HG03064 (cell line): ENCODE measurements around the gene PPP2R5D.
"Not testable (repeated sequence)": the region's sequence is repeated elsewhere in the genome, so short reads cannot be mapped to it uniquely, and the experiment has no call there.

Source experiments
- ATAC-seq: cut with Tn5 transposase; IDR thresholded peaks from one replicate; pipeline ENCODE4 v1.9.1; 2021; ENCODE audit warnings: low read depth; ENCODE audit not compliant: unreplicated experiment

The PPP2R5D gene

DNA sequence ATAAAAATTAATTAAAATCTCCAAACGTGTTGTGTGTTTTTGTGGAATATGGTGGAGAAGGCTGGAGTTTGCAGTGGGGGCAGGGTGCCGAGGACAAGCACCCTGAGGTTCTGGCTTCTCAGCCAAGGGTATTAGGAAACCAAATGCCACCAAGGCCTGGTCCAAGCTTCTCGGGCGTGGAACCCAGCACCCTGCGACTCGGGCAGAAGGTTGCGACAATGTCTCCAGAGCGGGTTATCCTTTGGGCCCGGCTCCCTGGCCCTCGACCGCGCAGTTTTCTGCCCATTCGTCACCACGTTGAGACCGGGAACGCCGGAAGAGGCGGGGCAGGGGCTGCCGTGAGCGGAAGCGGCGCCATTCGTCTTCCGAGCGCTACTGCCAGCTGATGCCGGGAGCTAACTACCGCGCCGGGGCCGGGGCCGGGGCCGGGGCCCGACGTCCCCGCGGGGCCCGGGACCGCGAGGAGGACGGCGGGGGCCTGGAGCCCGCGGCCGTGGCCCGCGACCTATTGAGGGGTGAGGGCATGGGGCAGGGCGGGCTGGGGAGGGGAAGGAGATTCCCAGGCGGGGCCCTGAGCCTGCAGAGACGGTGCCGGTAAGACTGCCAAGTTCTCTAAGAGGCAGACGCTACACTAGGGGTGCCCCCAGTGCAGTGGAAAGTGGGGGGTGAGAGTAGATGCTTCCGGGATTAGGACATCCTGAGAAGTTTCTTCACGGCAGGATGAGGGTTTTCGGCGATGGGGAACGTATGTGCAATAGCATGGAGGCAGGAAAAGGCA lies 37.1 kb downstream of the PPP2R5D start, which contains the start of gene RRP36:
TSS of gene RRP36 (plus strand) at position 354 of the 778 bp plus-strand sequence. CDS start at position 386, 32 bp downstream.
- ATAC-seq = peak; percentile 64

DNA sequence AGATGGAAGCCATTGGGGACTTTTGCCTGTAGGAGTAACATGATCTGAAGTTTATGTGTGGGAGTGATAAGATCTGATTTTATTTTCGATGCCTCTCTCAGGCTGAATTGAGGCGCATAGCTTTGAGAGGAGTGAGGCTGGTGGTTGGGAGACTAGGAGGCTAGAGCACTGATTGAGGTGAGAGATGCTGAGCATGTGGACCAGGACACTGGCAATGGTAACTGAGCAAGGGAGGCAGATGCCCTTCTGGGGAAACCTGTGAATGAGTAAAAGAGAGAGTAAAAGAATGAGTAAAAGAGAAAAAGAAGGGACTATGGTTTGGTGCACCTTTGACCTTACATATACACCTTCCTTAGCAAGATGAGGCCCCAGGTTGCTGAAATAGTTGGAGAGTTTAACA lies 40.1 kb downstream of the PPP2R5D start:
- no peak for ATAC-seq

DNA sequence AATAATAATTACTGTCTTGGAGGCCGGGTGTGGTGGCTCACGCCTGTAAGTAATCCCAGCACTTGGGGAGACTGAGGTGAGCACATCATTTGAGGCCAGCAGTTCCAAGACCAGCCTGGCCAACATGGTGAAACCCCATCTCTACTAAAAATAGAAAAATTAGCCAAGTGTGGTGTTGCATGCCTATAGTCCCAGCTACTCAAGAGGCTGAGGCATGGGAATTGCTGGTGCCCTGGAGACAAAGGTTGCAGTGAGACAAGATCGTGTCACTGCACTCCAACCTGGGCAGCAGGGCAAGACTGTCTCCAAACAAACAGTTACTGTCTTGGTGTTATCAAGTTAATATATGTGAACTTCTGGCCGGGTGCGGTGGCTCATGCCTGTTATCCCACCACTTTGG lies 42.0 kb downstream of the PPP2R5D start:
- ATAC-seq = no peak

DNA sequence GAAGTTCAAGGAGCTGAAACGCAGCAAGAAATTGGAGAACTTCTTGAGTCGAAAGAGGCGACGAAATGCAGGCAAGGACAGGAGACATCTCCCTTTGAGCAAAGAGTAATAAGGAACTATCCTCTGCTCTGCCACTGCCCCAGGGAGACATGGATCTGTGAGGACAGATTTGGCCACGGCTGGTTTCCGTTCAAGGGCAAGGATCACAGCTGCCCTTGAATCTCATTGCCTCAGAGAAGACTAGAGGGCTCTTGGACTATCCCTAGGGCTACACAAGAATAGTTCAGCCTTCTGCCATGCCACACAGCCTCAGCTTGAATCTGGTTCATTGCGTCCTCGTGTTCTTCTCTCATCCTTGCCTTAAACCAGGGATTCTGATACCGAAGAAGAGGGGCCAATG lies 44.8 kb downstream of the PPP2R5D start:
- ATAC-seq = no peak

DNA sequence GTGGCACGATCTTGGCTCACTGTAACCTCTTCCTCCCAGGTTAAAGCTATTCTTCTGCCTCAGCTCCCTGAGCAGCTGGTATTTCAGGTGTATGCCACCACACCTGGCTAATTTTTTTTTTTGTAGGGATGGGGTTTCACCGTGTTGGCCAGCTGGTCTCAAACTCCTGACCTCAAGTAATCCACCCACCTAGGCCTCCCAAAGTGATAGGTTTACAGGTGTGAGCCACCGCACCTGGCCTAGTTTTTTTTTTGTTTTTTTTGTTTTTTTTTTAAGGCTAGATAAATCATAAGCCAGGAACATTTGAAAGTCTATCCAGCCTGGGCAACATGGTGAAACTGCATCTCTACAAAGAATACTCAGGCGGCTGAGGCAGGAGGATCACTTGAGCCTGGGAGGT lies 48.0 kb downstream of the PPP2R5D start:
- no peak for ATAC-seq

DNA sequence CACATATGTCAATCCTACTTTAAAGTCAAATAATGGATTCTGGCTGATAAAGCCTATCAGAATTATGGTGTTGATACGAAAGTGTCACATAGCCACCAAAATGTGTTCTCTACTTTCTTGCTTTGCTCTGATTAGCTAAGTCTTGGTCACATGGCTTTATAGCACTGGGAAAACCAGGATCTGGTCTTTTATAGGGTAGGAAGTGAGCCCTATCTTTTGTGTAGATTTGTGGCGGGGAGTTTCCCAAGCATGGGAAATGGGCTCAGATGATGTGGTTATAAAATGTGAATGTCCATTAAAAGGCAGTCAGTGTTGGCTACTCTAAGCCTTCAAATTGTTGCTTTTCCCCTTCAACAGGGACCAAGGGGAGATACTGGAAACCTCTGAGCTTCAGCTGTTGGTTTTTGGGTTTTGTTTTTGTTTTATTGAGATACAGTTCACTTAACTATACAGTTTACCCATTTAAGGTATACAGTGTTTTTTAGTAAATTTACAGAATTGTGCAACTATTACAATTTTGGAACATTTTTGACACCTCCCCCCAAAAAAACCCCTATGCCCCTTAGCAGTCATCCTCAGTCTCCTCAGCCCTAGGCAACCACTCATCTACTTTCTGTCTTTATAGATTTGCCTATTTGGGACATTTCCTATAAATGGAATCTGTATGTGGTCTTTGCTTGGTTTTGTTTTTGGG lies 49.3 kb downstream of the PPP2R5D start:
- ATAC-seq = no peak

DNA sequence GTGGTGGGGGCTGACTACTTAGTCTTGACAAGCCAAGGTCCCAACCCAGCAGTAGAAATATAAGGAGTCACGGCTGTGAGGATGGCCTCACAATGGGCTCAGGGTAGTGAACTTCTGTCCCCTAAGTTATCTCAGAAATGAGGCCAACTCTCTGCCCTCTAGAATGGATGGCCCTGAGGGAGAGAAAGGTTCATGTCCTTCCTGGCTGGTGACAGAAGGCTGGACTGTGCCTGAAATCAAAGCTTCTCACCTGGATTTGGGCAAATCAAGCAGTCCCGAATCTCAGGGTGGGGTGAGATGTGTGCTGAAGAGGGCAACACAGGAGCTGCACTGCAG lies 49.8 kb downstream of the PPP2R5D start:
- no peak for ATAC-seq

DNA sequence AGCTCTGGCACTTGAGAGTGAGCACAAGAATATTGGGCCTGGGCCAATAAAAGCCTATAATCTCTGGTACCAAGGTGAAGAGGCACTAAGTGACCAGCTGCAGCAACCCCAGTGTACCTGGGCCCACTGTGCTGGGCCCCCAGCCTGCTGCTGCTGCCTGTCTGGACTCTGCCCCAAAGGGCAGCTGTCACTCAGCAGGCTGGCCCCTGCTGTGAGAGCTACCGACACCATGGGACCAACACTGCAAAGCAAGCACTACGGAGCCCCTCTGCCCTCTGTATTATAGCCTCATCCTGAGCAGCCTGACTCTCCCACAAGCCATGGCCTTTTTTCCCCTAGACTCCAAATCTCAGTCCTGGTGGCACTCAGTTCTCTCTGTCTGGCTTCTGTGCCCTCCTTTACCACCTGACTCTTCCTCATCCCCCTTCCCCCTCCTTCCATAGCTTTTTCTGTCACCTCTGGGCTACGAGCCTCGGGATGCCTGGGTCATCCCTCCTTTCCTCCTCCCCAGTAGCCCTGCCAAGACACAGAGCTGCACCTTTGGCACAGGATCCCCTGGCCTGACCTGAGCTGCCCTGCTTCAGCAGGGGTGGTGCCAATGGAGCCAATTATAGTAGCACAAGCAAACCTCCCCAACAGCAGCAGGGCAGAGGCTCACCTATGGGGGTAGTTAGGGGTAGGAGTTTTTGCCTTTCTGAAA lies 51.3 kb downstream of the PPP2R5D start:
- ATAC-seq = no peak

DNA sequence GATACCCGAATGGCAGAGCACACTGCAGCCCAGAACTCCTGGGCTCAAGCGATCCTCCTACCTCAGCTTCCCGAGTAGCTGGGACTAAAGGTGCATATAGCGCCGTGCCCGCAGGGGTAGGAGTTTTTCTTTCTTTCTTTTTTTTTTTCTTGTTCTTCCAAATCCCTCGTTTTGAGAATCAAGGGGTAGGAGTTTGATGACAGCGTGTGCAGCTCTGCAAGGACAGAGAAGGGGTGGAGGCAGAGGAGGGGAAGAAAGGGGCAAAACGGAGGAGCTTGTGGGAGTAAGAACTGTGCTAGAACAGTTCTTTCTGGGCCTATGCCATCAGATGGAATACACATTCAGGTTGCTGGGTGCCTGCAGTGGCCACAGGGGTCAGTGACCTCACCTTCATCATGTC lies 52.3 kb downstream of the PPP2R5D start:
- no peak for ATAC-seq

DNA sequence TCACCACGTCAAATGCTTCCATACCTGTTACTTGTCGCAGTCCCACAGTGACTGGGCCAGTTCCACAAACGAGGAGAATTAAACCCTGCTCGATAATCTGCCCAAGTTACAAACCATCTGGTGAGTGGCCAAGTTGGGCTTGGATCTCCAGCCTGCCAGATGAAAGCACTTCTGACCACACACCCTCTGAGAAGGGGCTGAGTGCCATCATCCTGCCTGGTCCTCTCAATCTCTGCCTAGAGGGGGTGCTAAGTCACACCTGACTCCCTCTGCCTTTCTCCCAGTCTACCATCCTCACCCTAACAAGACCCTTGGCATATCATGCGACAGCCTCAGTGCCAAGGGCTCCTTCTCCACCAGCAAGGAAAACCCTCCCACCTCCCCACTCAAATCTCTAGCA lies 52.8 kb downstream of the PPP2R5D start:
- no peak for ATAC-seq

DNA sequence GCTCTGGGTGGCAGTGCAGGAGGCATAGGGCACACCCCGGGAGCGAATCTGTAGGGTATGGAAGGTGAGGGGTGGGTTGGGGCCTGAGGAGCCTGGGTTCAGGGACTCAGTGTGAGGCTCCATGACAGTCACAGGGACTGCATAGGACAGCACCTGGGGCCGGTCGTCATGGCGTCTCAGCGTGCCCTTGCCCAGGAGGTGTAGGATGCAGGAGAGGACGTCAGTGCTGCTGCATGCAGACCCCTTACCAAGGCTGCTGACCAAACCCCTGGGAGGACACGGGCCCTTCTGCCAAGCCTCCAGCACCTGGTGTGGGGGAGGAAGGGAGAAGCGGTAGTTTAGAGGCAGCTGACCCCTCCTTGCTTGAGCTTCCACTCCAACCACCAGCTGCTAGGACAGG lies 53.3 kb downstream of the PPP2R5D start:
- ATAC-seq = no peak

DNA sequence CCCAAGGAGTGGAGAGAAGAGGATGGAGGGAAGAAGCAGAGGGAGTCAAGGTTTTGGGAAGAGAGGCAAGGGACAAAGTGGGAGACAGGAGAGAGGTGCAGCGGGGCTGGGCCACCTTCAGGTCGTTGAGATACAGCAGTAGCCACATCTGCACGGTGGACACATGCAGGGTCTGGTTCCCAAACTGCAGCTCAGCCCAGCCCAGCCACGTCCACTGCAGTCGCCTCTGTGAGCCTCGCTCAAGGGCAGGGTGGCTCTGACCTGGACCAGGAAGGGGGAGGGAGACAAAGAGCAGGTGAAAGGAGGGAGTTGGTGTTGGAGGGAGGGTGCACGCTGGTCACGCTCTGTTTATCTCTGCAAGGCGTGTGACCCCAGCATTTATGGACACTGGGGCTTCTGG lies 54.4 kb downstream of the PPP2R5D start:
- ATAC-seq = no peak

DNA sequence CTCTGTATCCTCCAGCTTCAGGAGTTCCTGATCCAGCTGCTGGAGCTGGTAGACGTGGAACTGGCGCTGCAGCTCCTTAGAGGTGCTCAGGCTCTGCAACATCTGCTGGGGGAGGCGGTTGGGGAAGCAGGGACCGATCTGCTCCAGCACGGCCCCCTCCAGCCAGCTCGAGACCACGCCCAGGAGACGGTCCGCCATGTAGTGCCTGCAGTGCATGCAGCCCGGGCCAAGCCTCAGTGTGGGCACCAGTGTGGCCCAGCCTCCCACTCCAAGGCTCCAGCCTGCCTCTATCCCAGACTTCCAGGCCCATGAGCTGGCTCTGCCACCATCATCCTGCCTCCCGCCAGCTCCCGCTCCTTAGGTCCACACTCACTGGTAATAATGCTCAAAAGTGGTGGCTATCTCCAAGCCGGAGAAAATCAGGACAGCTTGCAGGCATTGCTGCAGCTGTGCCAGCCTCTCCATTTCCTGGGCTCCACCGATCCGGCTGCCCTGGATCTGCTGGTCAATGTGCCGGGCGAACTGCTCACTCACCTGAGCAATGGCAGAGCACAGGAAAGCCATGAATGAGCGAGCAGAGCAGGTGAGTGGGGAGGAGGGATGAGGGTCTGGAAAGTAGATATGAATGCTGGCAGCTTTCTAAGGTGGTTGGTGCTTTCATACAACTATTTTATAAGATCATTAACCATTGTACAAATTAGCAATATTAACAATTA lies 56.3 kb downstream of the PPP2R5D start:
- ATAC-seq = no peak

DNA sequence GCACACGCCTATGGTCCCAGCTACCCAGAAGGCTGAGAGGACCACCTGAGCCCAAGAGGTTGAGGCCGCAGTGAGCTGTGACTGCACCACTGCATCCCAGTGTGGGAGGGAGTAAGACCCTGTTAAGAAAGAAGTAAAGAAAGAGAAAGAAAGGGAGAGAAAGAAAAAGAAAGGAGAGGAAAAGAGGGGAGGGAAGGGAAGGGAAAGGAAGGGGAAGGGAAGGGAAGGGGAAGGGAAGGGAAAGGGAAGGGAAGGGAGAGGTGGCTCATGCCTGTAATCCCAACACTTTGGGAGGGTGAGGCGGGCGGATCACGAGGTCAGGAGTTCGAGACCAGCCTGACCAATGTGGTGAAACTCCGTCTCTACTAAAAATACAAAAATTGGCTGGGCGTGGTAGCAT lies 57.1 kb downstream of the PPP2R5D start:
- not testable (repeated sequence) for ATAC-seq

DNA sequence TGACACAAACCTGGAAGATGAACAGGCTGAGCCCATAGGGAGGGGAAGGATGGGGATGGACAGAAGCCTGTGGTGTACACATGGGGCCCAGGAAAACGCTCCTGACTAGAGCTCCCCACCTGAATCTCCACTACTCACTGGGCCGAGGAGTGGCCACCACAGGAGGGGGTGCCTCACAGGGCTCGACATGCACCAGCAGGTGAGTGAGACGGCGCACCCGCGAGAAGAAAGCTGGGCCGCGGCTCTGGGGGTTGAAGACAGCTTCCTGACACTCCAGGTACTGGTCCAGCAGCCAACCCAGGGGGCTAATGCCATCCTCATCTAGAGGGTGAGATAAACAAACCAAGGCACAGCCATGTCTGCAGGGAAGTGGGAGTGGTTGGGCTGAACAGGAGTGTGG lies 58.9 kb downstream of the PPP2R5D start:
- ATAC-seq = no peak

DNA sequence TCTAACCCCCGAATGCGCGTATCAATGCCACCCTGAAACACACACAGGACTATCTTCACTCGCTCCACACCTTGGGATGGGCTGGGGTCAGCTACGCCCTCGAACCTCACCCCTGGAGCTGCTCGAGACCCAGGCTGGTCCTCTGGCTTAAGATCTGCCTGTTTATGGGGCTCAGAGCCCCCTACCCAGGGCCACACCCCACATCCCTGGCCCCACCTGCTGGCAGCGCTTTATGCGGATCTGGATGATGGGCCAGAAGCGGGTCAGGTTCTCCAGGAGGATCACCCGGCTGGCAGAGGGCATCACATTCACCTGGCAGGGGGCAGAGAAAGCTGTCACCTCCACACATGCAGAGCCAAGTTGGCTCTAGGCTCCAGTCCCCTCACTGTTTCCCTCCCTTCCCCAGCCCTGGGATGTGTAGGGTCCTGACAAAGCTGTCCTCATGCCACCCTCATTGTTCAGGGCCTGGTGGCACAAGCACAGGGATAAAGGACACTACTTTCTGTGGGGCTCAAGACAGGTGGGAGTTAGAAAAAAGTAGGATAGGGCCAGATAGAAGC lies 61.1 kb downstream of the PPP2R5D start:
- ATAC-seq = no peak

DNA sequence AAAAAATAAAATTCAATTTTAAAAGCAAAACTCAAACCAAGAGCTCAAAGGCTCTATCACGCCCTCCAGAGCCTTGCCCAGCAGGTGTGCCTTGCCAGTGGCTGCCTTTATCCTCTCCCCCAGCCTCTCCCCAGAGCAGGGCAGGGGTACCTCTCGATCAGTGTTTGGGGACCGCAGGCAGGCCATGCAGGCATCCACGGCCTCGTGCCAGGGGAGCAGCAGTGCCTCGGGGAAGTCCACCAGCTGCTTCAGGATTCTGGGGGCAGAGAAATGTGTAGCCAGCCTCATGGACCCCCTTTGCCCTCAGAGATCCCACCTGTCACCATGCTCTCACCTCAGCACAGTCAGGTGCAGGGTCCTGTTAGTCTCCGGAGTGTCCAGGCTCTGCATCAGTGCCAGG lies 63.6 kb downstream of the PPP2R5D start:
- ATAC-seq = no peak

DNA sequence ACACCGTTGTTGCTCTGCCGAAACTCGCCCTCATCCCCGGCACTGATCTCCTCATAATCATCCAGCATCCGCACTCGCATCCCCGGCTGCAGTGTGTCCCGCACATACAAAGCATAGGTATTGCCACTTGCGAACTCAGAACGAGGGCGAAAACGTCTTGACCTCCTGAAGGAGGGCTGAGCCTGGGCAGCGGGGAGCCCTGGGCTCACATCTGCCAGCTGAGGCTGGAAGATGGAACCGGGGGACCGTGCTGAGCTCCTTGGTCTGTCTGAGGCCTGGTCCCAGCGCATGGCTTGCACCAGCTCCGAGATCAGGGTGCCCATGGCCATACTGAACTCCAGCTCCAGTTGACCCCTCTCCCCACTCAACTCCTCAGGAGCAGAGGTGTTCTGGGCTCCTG lies 66.6 kb downstream of the PPP2R5D start:
- no peak for ATAC-seq

DNA sequence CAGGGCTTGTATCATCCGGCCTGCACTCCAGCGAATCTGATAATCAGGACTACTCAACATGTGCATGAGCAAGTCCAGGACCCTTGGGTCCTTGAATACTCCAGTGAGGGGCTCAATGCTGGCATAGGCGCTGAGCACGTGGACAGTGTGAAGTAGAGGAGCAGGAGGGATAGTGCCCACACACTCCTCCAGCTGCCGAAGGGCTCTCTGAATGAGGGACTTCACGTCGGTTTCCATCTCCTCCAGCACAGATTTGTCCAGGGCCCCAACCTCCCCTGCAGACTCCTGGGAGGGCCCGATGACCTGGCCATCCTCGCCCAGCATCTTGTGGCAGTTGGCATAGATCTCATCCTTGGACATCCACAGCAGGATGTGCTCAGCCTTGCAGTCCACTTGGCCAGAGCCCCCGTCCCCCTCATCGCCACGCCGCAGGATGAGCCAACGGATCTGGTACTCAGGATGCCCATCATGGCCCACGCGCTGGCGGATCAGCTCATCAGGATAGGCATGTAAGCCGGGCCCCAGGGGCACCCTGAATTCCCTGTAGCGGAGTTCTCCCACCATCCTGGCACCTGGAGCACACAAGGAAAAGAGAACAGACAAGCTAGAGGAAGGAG lies 68.0 kb downstream of the PPP2R5D start:
- no peak for ATAC-seq

DNA sequence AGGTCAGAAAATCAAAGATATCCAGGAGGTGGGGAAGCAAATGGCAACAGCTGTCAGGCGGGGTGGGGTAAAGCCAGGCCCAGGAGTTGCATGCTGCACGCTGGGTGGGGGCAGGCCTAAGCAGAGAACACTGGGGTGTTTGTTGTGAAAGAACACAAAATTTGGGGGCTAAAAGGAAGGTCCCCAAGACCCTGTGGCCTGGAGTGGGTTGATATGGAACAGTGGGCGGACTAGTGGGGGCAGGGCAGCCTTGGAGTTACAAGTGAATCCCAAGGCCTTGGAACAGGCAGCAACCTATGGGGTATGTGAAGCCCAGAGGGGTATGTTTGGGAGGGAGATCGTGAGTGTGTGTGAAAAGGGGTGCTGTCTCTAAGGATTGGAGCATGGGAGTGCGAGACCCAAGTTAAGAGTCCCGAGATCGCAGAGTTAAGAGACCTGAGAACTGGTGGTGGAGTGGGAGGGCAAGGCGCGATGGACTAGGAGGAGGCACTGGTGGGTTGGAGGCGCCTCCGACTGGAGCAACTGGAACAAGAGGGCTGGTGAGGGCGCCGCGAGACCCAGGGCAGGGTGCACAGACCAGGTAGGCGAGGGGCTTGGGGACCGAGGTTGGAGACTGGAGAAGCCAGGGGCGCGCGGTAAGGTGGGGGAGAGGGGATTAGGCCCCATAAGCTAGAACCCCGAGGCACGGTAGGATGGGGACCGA lies 68.6 kb downstream of the PPP2R5D start:
- ATAC-seq = peak; percentile 17
